GM12874 (cell line): ENCODE results near the gene KRTAP1-4.
"Not testable (repeated sequence)": the region's sequence is repeated elsewhere in the genome, so short reads cannot be mapped to it uniquely, and the experiment has no call there.

Source experiments
- CTCF ChIP-seq: IDR thresholded peaks from 2 replicates; pipeline ENCODE4 v1.5.1; 2011; ENCODE audit warnings: low read depth, mild to moderate bottlenecking, control low read depth, low read length, moderate library complexity; ENCODE audit not compliant: insufficient read depth

KRTAP1-4 gene

GRCh38 chr17:41009301-41009760, 20.7 kb downstream of the KRTAP1-4 start:
- TF ChIP-seq CTCF = no peak

- TF ChIP-seq CTCF = no peak
Measured at GRCh38 chr17:41008811-41009210, 21.2 kb downstream of the KRTAP1-4 start, which contains the start of gene KRTAP3-1. Gene KRTAP3-1, minus strand, starts transcription at chr17:41009128. Its CDS starts 54 bp downstream, at chr17:41009074.

- TF ChIP-seq CTCF = no peak
Measured at GRCh38 chr17:41004397-41004796, 25.6 kb downstream of the KRTAP1-4 start.

- TF ChIP-seq CTCF = no peak
Measured at GRCh38 chr17:41003926-41004325, 26.1 kb downstream of the KRTAP1-4 start.

- no peak for TF ChIP-seq CTCF
Measured at GRCh38 chr17:41002814-41003213, 27.2 kb downstream of the KRTAP1-4 start.

GRCh38 chr17:41001795-41002194, 28.2 kb downstream of the KRTAP1-4 start:
- TF ChIP-seq CTCF = no peak

GRCh38 chr17:40999563-40999962, 30.4 kb downstream of the KRTAP1-4 start, which contains the start of gene KRTAP3-2:
Gene KRTAP3-2, minus strand, starts transcription at chr17:40999906. Its CDS starts 53 bp downstream, at chr17:40999853.
- TF ChIP-seq CTCF = not testable (repeated sequence)
